WTC11 (cell line): ENCODE measurements around the gene PCTP. TPM values are rescaled to one million over a fixed set of nuclear protein-coding genes. Genes with fewer than 3 reads are reported as not detected.

ENCODE experiments used
- ATAC-seq: fragments of 200-7000 bp; cut with Tn5 transposase; 2 replicates; pipeline ENCODE4 v1.10.0; 2021; ENCODE audit warnings: mild to moderate bottlenecking, moderate library complexity
- CTCF ChIA-PET: fragments of 300-600 bp; sonication (Branson Sonifier 250); formaldehyde crosslinking; loops from one replicate; lab custom pipeline; 2021; ENCODE audit warnings: antibody characterized with exemption; lab: Charles Lee
- POLR2A ChIA-PET: fragments of 350-600 bp; sonication (Branson Sonifier 250); formaldehyde crosslinking; loops from one replicate; lab custom pipeline; 2021; ENCODE audit warnings: antibody characterized with exemption; lab: Charles Lee
- DNase-seq: peaks from one replicate; pipeline ENCODE4 v3.0.0; 2021; ENCODE audit warnings: low spot score
- H3K27ac Mint-ChIP-seq: 2 replicates; pipeline ENCODE4 v1.8.0; 2021; ENCODE audit warnings: mixed read lengths
- H3K27me3 Mint-ChIP-seq: 2 replicates; pipeline ENCODE4 v1.8.0; 2021; ENCODE audit warnings: low read depth, mild to moderate bottlenecking, moderate library complexity, mixed read lengths
- H3K36me3 Mint-ChIP-seq: 2 replicates; pipeline ENCODE4 v1.8.0; 2021; ENCODE audit warnings: mixed read lengths
- H3K4me1 Mint-ChIP-seq: 2 replicates; pipeline ENCODE4 v1.8.0; 2022; ENCODE audit warnings: mixed read lengths
- H3K4me3 Mint-ChIP-seq: 2 replicates; pipeline ENCODE4 v1.8.0; 2021; ENCODE audit warnings: mild to moderate bottlenecking, moderate library complexity, mixed read lengths
- H3K9me3 Mint-ChIP-seq: 2 replicates; pipeline ENCODE4 v1.8.0; 2021; ENCODE audit warnings: mixed read lengths
- ATF1 ChIP-seq: sonication (generic); formaldehyde crosslinking; IDR thresholded peaks from 2 replicates; pipeline ENCODE4 v1.8.1; 2023; ENCODE audit warnings: mild to moderate bottlenecking, moderate library complexity, missing genetic modification reagents
- CBFB ChIP-seq: sonication (generic); formaldehyde crosslinking; IDR thresholded peaks from 2 replicates; pipeline ENCODE4 v1.8.1; 2022; ENCODE audit warnings: mild to moderate bottlenecking, low read depth, missing genetic modification reagents
- CDX4 ChIP-seq: fragments of 250-450 bp; sonication (Bioruptor Pico); IDR thresholded peaks from 2 replicates; pipeline ENCODE4 v1.9.0; 2021; ENCODE audit warnings: moderate library complexity, mild to moderate bottlenecking, inconsistent platforms, borderline replicate concordance
- EMX1 ChIP-seq: fragments of 250-450 bp; sonication (Bioruptor Pico); IDR thresholded peaks from 2 replicates; pipeline ENCODE4 v1.8.0; 2021; ENCODE audit warnings: mild to moderate bottlenecking
- HMGXB4 ChIP-seq: sonication (generic); formaldehyde crosslinking; IDR thresholded peaks from 2 replicates; pipeline ENCODE4 v1.8.1; 2023; ENCODE audit warnings: mild to moderate bottlenecking, moderate library complexity, missing genetic modification reagents
- JAZF1 ChIP-seq: fragments of 250-450 bp; sonication (Bioruptor Pico); IDR thresholded peaks from 2 replicates; pipeline ENCODE4 v1.9.0; 2021; ENCODE audit warnings: moderate library complexity, mild to moderate bottlenecking, inconsistent platforms
- JUN ChIP-seq: sonication (generic); formaldehyde crosslinking; IDR thresholded peaks from 2 replicates; pipeline ENCODE4 v1.8.0; 2023; ENCODE audit warnings: mild to moderate bottlenecking, missing genetic modification reagents
- NFATC4 ChIP-seq: fragments of 250-450 bp; sonication (Bioruptor Pico); IDR thresholded peaks from 2 replicates; pipeline ENCODE4 v1.9.0; 2021; ENCODE audit warnings: mild to moderate bottlenecking
- SOX15 ChIP-seq: fragments of 250-450 bp; sonication (Bioruptor Pico); IDR thresholded peaks from 2 replicates; pipeline ENCODE4 v1.9.0; 2021; ENCODE audit warnings: mild to moderate bottlenecking
- SP1 ChIP-seq: sonication (generic); formaldehyde crosslinking; conservative IDR thresholded peaks from 2 replicates; pipeline ENCODE4 v1.8.1; 2022; ENCODE audit warnings: missing genetic modification reagents
- STAT6 ChIP-seq: sonication (generic); formaldehyde crosslinking; conservative IDR thresholded peaks from 2 replicates; pipeline ENCODE4 v1.8.1; 2023; ENCODE audit warnings: mild to moderate bottlenecking, low read depth, missing genetic modification reagents, moderate library complexity
- ZBTB43 ChIP-seq: sonication (generic); formaldehyde crosslinking; IDR thresholded peaks from 2 replicates; pipeline ENCODE4 v1.8.1; 2023; ENCODE audit warnings: mild to moderate bottlenecking, missing genetic modification reagents
- ZNF121 ChIP-seq: sonication (generic); formaldehyde crosslinking; IDR thresholded peaks from 2 replicates; pipeline ENCODE4 v1.8.0; 2023; ENCODE audit warnings: missing genetic modification reagents
- ZNF317 ChIP-seq: sonication (generic); formaldehyde crosslinking; IDR thresholded peaks from 2 replicates; pipeline ENCODE4 v1.8.1; 2023; ENCODE audit warnings: low read depth, mild to moderate bottlenecking, moderate library complexity, missing genetic modification reagents, borderline replicate concordance
- total RNA-seq: library from RNA; stranded (reverse); gene quantifications from 3 replicates; pipeline ENCODE4 v1.2.3, GENCODE V29; 2021
- TF ChIP-seq, protein P1 (sequence below): fragments of 250-450 bp; sonication (Bioruptor Pico); IDR thresholded peaks from 2 replicates; pipeline ENCODE4 v1.8.0; 2021; ENCODE audit warnings: mild to moderate bottlenecking
- TF ChIP-seq, protein P2 (sequence below): sonication (generic); formaldehyde crosslinking; IDR thresholded peaks from 2 replicates; pipeline ENCODE4 v1.8.1; 2022; ENCODE audit warnings: low read depth, missing genetic modification reagents, borderline replicate concordance
- TF ChIP-seq, protein P3 (sequence below): sonication (generic); formaldehyde crosslinking; IDR thresholded peaks from 2 replicates; pipeline ENCODE4 v1.8.1; 2022; ENCODE audit warnings: mild to moderate bottlenecking, moderate library complexity, missing genetic modification reagents

PCTP gene
- total RNA-seq, 1 experiment from 2014 or later, result 10.3 TPM

DNA sequence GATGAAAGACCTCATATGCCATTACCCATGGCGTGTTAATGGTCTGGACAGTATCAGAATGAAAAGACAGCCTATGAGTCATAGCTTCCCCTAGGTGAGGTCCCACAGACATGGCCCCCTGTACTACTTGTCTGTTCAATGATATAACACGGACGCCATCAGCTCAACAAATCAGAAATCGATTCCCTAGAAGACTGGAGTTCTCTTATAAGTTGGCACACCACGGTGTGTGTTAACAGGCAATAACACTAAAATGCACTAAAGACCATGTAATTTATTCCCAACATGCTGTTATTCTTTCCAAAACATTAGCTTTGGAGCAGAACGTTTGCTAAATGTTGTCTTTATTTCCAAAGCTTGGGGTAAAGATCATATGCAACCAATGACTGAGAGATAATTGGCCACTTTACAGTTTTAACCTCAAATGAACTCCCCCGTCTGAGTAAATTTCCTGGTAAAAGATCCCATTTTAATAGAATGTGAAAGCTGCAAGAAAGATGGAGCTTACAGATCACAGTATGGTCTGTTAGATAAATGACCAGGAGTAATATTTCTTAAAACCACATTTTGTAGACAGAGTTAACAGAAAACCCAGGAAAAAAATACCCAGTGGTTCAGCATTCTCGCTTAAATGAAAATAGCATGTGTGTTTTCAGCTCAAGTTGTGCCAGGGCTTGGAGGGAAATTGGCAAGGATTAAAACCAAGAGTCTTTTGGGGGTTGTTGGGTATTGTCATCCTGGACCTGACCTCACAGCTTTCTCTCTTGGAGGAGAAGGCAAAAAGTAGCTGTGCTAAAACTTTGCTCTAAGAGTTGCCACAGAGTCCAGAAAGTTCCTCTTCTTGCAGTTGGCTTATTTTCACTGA, 65.9 kb downstream of the PCTP start:
- DNase-seq (no peak), ATAC-seq (no peak)
- Mint-ChIP-seq H3K36me3 (no peaks in the 10 kb centered on the region), H3K4me3 (no peak overlapping the region), H3K9me3 (peaks cover 8% of the 10 kb centered on the region; the same call in 1 of the 2 replicates), H3K4me1 (no peaks in the 10 kb centered on the region), H3K27ac (no peak overlapping the region), H3K27me3 (no peaks in the 10 kb centered on the region)
- TF ChIP-seq ATF1 (CRISPR knock-in tag) (no peak), ZNF121 (CRISPR knock-in tag) (no peak), JUN (CRISPR knock-in tag) (no peak), NFATC4 (CRISPR knock-in tag) (no peak), ZBTB43 (CRISPR knock-in tag) (no peak), EMX1 (no peak), SP1 (CRISPR knock-in tag) (no peak), CDX4 (CRISPR knock-in tag) (no peak), CBFB (CRISPR knock-in tag) (no peak), JAZF1 (no peak)
- TF ChIP-seq, protein P1, sequence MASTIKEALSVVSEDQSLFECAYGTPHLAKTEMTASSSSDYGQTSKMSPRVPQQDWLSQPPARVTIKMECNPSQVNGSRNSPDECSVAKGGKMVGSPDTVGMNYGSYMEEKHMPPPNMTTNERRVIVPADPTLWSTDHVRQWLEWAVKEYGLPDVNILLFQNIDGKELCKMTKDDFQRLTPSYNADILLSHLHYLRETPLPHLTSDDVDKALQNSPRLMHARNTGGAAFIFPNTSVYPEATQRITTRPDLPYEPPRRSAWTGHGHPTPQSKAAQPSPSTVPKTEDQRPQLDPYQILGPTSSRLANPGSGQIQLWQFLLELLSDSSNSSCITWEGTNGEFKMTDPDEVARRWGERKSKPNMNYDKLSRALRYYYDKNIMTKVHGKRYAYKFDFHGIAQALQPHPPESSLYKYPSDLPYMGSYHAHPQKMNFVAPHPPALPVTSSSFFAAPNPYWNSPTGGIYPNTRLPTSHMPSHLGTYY (CRISPR knock-in tag), result no peak
- TF ChIP-seq, protein P2, sequence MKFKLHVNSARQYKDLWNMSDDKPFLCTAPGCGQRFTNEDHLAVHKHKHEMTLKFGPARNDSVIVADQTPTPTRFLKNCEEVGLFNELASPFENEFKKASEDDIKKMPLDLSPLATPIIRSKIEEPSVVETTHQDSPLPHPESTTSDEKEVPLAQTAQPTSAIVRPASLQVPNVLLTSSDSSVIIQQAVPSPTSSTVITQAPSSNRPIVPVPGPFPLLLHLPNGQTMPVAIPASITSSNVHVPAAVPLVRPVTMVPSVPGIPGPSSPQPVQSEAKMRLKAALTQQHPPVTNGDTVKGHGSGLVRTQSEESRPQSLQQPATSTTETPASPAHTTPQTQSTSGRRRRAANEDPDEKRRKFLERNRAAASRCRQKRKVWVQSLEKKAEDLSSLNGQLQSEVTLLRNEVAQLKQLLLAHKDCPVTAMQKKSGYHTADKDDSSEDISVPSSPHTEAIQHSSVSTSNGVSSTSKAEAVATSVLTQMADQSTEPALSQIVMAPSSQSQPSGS (CRISPR knock-in tag), result no peak
- ChIA-PET CTCF (interaction anchor here (0.7 kb wide), 1 partner anchor 327 kb away, joined by 3 read pairs; no protein-coding TSS in a partner anchor), POLR2A (no interaction called here)

GRCh38 chr17:55817397-55817709, 66.5 kb downstream of the PCTP start:
- Mint-ChIP-seq H3K9me3 (peaks cover 8% of the 10 kb centered on the region; the same call in 1 of the 2 replicates), H3K4me3 (no peak overlapping the region), H3K4me1 (no peaks in the 10 kb centered on the region), H3K27ac (no peak overlapping the region), H3K36me3 (no peaks in the 10 kb centered on the region), H3K27me3 (no peaks in the 10 kb centered on the region)
- POLR2A ChIA-PET, result no interaction called here
- CTCF ChIA-PET, result interaction anchor here (0.7 kb wide), 1 partner anchor 328 kb away, joined by 3 read pairs; no protein-coding TSS in a partner anchor
- no peak for ATAC-seq
- no peak for DNase-seq
- TF ChIP-seq HMGXB4 (CRISPR knock-in tag) (no peak), ZNF317 (CRISPR knock-in tag) (no peak), STAT6 (CRISPR knock-in tag) (no peak), SOX15 (CRISPR knock-in tag) (no peak)
- TF ChIP-seq, protein P3, sequence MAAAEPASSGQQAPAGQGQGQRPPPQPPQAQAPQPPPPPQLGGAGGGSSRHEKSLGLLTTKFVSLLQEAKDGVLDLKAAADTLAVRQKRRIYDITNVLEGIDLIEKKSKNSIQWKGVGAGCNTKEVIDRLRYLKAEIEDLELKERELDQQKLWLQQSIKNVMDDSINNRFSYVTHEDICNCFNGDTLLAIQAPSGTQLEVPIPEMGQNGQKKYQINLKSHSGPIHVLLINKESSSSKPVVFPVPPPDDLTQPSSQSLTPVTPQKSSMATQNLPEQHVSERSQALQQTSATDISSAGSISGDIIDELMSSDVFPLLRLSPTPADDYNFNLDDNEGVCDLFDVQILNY (CRISPR knock-in tag), result no peak
